ENCODE measurements around the gene GRIN2A. TPM values are rescaled to one million over a fixed set of nuclear protein-coding genes. Genes with fewer than 3 reads are reported as not detected.

GRIN2A gene
- total RNA-seq, 1 donor from 2014 or later: 6.8 TPM

GRCh38 chr16:9980981-9981380, 201.2 kb downstream of the GRIN2A start:
- no peaks in the 10 kb centered on the region for H3K9me3 Mint-ChIP-seq (ENCODE audit: unreplicated experiment)
- H3K4me3 Mint-ChIP-seq (ENCODE audit: unreplicated experiment): no peak overlapping the region
- H3K36me3 Mint-ChIP-seq (ENCODE audit: unreplicated experiment): no peaks in the 10 kb centered on the region
- no peak for TF ChIP-seq CTCF (IDR thresholded peaks at IDR 0.05; ENCODE audit: partially characterized antibody, unreplicated experiment)
- no peaks in the 10 kb centered on the region for H3K27me3 Mint-ChIP-seq (ENCODE audit: unreplicated experiment)
- no peaks in the 10 kb centered on the region for H3K4me1 Mint-ChIP-seq (ENCODE audit: low read depth, unreplicated experiment)
- H3K27ac Mint-ChIP-seq (ENCODE audit: unreplicated experiment): no peak overlapping the region
- DNase-seq: no peak

GRCh38 chr16:9978160-9978725, 204.0 kb downstream of the GRIN2A start:
- no peak for TF ChIP-seq CTCF (IDR thresholded peaks at IDR 0.05; ENCODE audit: partially characterized antibody, unreplicated experiment)
- H3K4me3 Mint-ChIP-seq (ENCODE audit: unreplicated experiment): no peak overlapping the region
- H3K4me1 Mint-ChIP-seq (ENCODE audit: low read depth, unreplicated experiment): no peaks in the 10 kb centered on the region
- no peak for DNase-seq
- H3K27ac Mint-ChIP-seq (ENCODE audit: unreplicated experiment): no peak overlapping the region
- no peaks in the 10 kb centered on the region for H3K9me3 Mint-ChIP-seq (ENCODE audit: unreplicated experiment)
- H3K36me3 Mint-ChIP-seq (ENCODE audit: unreplicated experiment): no peaks in the 10 kb centered on the region
- no peaks in the 10 kb centered on the region for H3K27me3 Mint-ChIP-seq (ENCODE audit: unreplicated experiment)

- Mint-ChIP-seq H3K27me3 (ENCODE audit: unreplicated experiment) (no peaks in the 10 kb centered on the region), H3K4me3 (ENCODE audit: unreplicated experiment) (no peak overlapping the region), H3K36me3 (ENCODE audit: unreplicated experiment) (no peaks in the 10 kb centered on the region), H3K27ac (ENCODE audit: unreplicated experiment) (no peak overlapping the region), H3K9me3 (ENCODE audit: unreplicated experiment) (no peaks in the 10 kb centered on the region), H3K4me1 (ENCODE audit: low read depth, unreplicated experiment) (no peaks in the 10 kb centered on the region)
- TF ChIP-seq CTCF (IDR thresholded peaks at IDR 0.05; ENCODE audit: partially characterized antibody, unreplicated experiment): no peak
- DNase-seq: no peak
Measured at GRCh38 chr16:9977333-9977897, 204.8 kb downstream of the GRIN2A start.

GRCh38 chr16:9976601-9977000, 205.6 kb downstream of the GRIN2A start:
- Mint-ChIP-seq H3K27me3 (ENCODE audit: unreplicated experiment) (no peaks in the 10 kb centered on the region), H3K9me3 (ENCODE audit: unreplicated experiment) (no peaks in the 10 kb centered on the region), H3K27ac (ENCODE audit: unreplicated experiment) (no peak overlapping the region), H3K4me3 (ENCODE audit: unreplicated experiment) (no peak overlapping the region), H3K36me3 (ENCODE audit: unreplicated experiment) (no peaks in the 10 kb centered on the region), H3K4me1 (ENCODE audit: low read depth, unreplicated experiment) (no peaks in the 10 kb centered on the region)
- DNase-seq: no peak
- no peak for TF ChIP-seq CTCF (IDR thresholded peaks at IDR 0.05; ENCODE audit: partially characterized antibody, unreplicated experiment)

- H3K4me3 Mint-ChIP-seq (ENCODE audit: unreplicated experiment): no peak overlapping the region
- peaks cover 5% of the 10 kb centered on the region for H3K36me3 Mint-ChIP-seq (ENCODE audit: unreplicated experiment)
- H3K27ac Mint-ChIP-seq (ENCODE audit: unreplicated experiment): no peak overlapping the region
- H3K27me3 Mint-ChIP-seq (ENCODE audit: unreplicated experiment): no peaks in the 10 kb centered on the region
- peaks cover 3% of the 10 kb centered on the region for H3K9me3 Mint-ChIP-seq (ENCODE audit: unreplicated experiment)
- no peak for DNase-seq
- no peak for TF ChIP-seq CTCF (IDR thresholded peaks at IDR 0.05; ENCODE audit: partially characterized antibody, unreplicated experiment)
- H3K4me1 Mint-ChIP-seq (ENCODE audit: low read depth, unreplicated experiment): no peaks in the 10 kb centered on the region
Measured at GRCh38 chr16:9971907-9972306, 210.3 kb downstream of the GRIN2A start.

Measured in glutamatergic neuron (in vitro differentiated cells).